SIG-M5 treated with dmso at 0.1 percent for 504 hours (cell line): ENCODE measurements around the gene ASGR1.

ENCODE experiments used
- DNase-seq: peaks from one replicate; lab custom pipeline; 2025; ENCODE audit not compliant: unreplicated experiment; lab: John Stamatoyannopoulos, UW

ASGR1 gene

GRCh38 chr17:7216242-7217112 is 37.3 kb upstream of the ASGR1 start:
- no peak for DNase-seq

GRCh38 chr17:7215652-7216180 is 36.5 kb upstream of the ASGR1 start:
- DNase-seq: no peak

- no peak for DNase-seq
These were observed 36.0 kb upstream of the ASGR1 start for GRCh38 chr17:7215136-7215638.

- DNase-seq: peak; percentile 95
These were observed 35.3 kb upstream of the ASGR1 start for GRCh38 chr17:7214300-7215135.

- peak; percentile 82 for DNase-seq
These were observed 34.7 kb upstream of the ASGR1 start for GRCh38 chr17:7213895-7214299.

- no peak for DNase-seq
These were observed 32.5 kb upstream of the ASGR1 start for GRCh38 chr17:7211491-7212273.

GRCh38 chr17:7208754-7209460 is 29.7 kb upstream of the ASGR1 start:
- no peak for DNase-seq

GRCh38 chr17:7208027-7208571 is 28.9 kb upstream of the ASGR1 start:
- DNase-seq: no peak

- DNase-seq: no peak
These were observed 28.2 kb upstream of the ASGR1 start for GRCh38 chr17:7207120-7208001.

GRCh38 chr17:7205561-7205960 is 26.4 kb upstream of the ASGR1 start:
- no peak for DNase-seq

- peak; percentile 63 for DNase-seq
These were observed 25.8 kb upstream of the ASGR1 start for GRCh38 chr17:7204828-7205461.

- no peak for DNase-seq
These were observed 25.2 kb upstream of the ASGR1 start for GRCh38 chr17:7204336-7204735.

GRCh38 chr17:7203391-7203790 is 24.2 kb upstream of the ASGR1 start:
- DNase-seq: no peak

- no peak for DNase-seq
These were observed 17.7 kb upstream of the ASGR1 start for GRCh38 chr17:7196651-7197401.

GRCh38 chr17:7195971-7196370 is 16.8 kb upstream of the ASGR1 start:
- no peak for DNase-seq

- DNase-seq: no peak
These were observed 13.2 kb upstream of the ASGR1 start for GRCh38 chr17:7192271-7192937.

GRCh38 chr17:7191571-7192270 is 12.6 kb upstream of the ASGR1 start:
- DNase-seq: no peak
